ENCODE measurements around the gene STEAP1B. TPM values are rescaled to one million over a fixed set of nuclear protein-coding genes. Genes with fewer than 3 reads are reported as not detected.

The STEAP1B gene
- total RNA-seq, 1 donor from 2014 or later, result not detected

- TF ChIP-seq, protein P1, sequence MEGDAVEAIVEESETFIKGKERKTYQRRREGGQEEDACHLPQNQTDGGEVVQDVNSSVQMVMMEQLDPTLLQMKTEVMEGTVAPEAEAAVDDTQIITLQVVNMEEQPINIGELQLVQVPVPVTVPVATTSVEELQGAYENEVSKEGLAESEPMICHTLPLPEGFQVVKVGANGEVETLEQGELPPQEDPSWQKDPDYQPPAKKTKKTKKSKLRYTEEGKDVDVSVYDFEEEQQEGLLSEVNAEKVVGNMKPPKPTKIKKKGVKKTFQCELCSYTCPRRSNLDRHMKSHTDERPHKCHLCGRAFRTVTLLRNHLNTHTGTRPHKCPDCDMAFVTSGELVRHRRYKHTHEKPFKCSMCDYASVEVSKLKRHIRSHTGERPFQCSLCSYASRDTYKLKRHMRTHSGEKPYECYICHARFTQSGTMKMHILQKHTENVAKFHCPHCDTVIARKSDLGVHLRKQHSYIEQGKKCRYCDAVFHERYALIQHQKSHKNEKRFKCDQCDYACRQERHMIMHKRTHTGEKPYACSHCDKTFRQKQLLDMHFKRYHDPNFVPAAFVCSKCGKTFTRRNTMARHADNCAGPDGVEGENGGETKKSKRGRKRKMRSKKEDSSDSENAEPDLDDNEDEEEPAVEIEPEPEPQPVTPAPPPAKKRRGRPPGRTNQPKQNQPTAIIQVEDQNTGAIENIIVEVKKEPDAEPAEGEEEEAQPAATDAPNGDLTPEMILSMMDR (IDR thresholded peaks at IDR 0.05; ENCODE audit: partially characterized antibody, unreplicated experiment), result no peak
Measured at GRCh38 chr7:22373388-22373787, 126.6 kb downstream of the STEAP1B start.

DNA sequence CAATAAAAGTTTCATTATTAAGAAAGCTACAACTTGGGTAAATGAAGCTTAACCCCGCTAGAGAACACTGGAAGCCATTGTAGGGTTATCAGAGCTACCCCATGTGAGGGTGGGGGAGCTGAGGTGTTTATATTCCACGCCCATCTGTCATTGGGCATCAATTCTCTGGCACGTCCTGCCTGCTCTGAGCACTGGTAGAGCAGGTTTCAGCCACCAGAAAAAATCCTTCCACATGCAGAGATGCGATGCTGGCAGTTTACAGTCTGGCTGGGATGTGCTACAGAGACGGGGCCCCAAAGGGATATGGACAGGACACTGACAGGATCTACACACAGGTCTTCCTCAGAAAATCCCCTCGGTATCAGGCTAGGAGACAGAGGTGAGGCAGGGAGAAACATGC is 127.1 kb downstream of the STEAP1B start:
- TF ChIP-seq, protein P1 (IDR thresholded peaks at IDR 0.05; ENCODE audit: partially characterized antibody, unreplicated experiment), result no peak
- H3K36me3 Mint-ChIP-seq (ENCODE audit: unreplicated experiment), result no peaks in the 10 kb centered on the region
- H3K4me1 Mint-ChIP-seq (ENCODE audit: low read depth, unreplicated experiment), result peaks cover 35% of the 10 kb centered on the region
- no peaks in the 10 kb centered on the region for H3K9me3 Mint-ChIP-seq (ENCODE audit: unreplicated experiment)
- no peak for DNase-seq
- H3K4me3 Mint-ChIP-seq (ENCODE audit: unreplicated experiment), result no peak overlapping the region
- H3K27me3 Mint-ChIP-seq (ENCODE audit: unreplicated experiment), result peaks cover 5% of the 10 kb centered on the region
- no peak overlapping the region for H3K27ac Mint-ChIP-seq (ENCODE audit: unreplicated experiment)

More at GRCh38 chr7:22373388-22373787, 126.6 kb downstream of the STEAP1B start:
- no peaks in the 10 kb centered on the region for H3K36me3 Mint-ChIP-seq (ENCODE audit: unreplicated experiment)
- no peaks in the 10 kb centered on the region for H3K9me3 Mint-ChIP-seq (ENCODE audit: unreplicated experiment)
- H3K4me1 Mint-ChIP-seq (ENCODE audit: low read depth, unreplicated experiment), result peaks cover 40% of the 10 kb centered on the region
- H3K27me3 Mint-ChIP-seq (ENCODE audit: unreplicated experiment), result peaks cover 5% of the 10 kb centered on the region
- H3K27ac Mint-ChIP-seq (ENCODE audit: unreplicated experiment), result no peak overlapping the region
- no peak for DNase-seq
- H3K4me3 Mint-ChIP-seq (ENCODE audit: unreplicated experiment), result no peak overlapping the region

- no peaks in the 10 kb centered on the region for H3K36me3 Mint-ChIP-seq (ENCODE audit: unreplicated experiment)
- H3K9me3 Mint-ChIP-seq (ENCODE audit: unreplicated experiment), result no peaks in the 10 kb centered on the region
- no peak overlapping the region for H3K4me3 Mint-ChIP-seq (ENCODE audit: unreplicated experiment)
- TF ChIP-seq, protein P1 (IDR thresholded peaks at IDR 0.05; ENCODE audit: partially characterized antibody, unreplicated experiment), result no peak
- H3K4me1 Mint-ChIP-seq (ENCODE audit: low read depth, unreplicated experiment), result peaks cover 28% of the 10 kb centered on the region
- H3K27ac Mint-ChIP-seq (ENCODE audit: unreplicated experiment), result no peak overlapping the region
- H3K27me3 Mint-ChIP-seq (ENCODE audit: unreplicated experiment), result peaks cover 5% of the 10 kb centered on the region
- no peak for DNase-seq
Measured at GRCh38 chr7:22371878-22372277, 128.1 kb downstream of the STEAP1B start.

Other genes with a start within 250 kb of the STEAP1B start
- 169 TPM for gene RAPGEF5, start 143.0 kb downstream of the STEAP1B start, total RNA-seq (ENCODE audit: unreplicated experiment)
- gene IL6, start 227.0 kb upstream of the STEAP1B start, total RNA-seq (ENCODE audit: unreplicated experiment), result not detected